PC-9 (cell line): ENCODE results near the gene FBLN2.

ENCODE experiments used
- EZH2 ChIP-seq: fragments of 200-600 bp; sonication (generic); IDR thresholded peaks from 2 replicates; pipeline ENCODE4 v1.8.0; 2017; ENCODE audit warnings: antibody characterized with exemption, low read depth
- TF ChIP-seq, protein P1 (sequence below): fragments of 200-600 bp; sonication (generic); conservative IDR thresholded peaks from 2 replicates; pipeline ENCODE4 v1.6.1; 2017; ENCODE audit warnings: mixed run types, antibody characterized with exemption, mild to moderate bottlenecking, moderate library complexity

DNA sequence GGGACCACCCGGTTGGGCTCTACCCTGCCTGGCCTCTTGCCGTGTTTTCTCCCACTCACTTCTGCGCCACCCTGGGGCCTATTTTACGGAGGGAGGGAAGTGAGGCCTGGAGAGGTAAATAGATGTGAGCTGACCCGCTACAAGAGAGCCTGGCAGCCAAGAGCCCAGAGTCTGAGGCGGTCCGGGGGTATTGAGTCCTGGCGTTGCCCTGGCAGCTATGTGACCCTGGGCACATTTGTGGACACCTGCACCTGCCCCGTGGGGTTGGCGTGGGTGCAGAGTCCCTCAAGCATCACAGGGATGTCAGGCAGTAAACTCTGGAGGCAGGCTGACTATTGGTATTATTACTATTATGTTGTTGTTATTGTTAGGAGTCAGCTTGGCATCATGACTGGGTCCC, 85.7 kb downstream of the FBLN2 start:
- TF ChIP-seq, protein P1, sequence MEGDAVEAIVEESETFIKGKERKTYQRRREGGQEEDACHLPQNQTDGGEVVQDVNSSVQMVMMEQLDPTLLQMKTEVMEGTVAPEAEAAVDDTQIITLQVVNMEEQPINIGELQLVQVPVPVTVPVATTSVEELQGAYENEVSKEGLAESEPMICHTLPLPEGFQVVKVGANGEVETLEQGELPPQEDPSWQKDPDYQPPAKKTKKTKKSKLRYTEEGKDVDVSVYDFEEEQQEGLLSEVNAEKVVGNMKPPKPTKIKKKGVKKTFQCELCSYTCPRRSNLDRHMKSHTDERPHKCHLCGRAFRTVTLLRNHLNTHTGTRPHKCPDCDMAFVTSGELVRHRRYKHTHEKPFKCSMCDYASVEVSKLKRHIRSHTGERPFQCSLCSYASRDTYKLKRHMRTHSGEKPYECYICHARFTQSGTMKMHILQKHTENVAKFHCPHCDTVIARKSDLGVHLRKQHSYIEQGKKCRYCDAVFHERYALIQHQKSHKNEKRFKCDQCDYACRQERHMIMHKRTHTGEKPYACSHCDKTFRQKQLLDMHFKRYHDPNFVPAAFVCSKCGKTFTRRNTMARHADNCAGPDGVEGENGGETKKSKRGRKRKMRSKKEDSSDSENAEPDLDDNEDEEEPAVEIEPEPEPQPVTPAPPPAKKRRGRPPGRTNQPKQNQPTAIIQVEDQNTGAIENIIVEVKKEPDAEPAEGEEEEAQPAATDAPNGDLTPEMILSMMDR = no peak
- TF ChIP-seq EZH2 = no peak
